Type B pancreatic cell (in vitro differentiated cells): ENCODE data around the gene LAMA5. TPM values are rescaled to one million over a fixed set of nuclear protein-coding genes. Genes with fewer than 3 reads are reported as not detected.

Experiments
- DNase-seq: peaks from one replicate; pipeline ENCODE4 v3.0.0; 2021; ENCODE audit warnings: mixed read lengths; ENCODE audit not compliant: unreplicated experiment; ENCODE audit errors: extremely low spot score
- H3K27ac Mint-ChIP-seq: 2 replicates; pipeline ENCODE4 v1.8.0; 2021; ENCODE audit warnings: mild to moderate bottlenecking, mixed read lengths
- H3K27me3 Mint-ChIP-seq: 2 replicates; pipeline ENCODE4 v1.8.0; 2021; ENCODE audit warnings: mixed read lengths
- H3K36me3 Mint-ChIP-seq: 2 replicates; pipeline ENCODE4 v1.8.0; 2021; ENCODE audit warnings: mixed read lengths
- H3K4me1 Mint-ChIP-seq: one replicate; pipeline ENCODE4 v1.8.0; 2021; ENCODE audit warnings: mixed read lengths; ENCODE audit not compliant: unreplicated experiment
- H3K4me3 Mint-ChIP-seq: 2 replicates; pipeline ENCODE4 v1.8.0; 2021; ENCODE audit warnings: mild to moderate bottlenecking, mixed read lengths
- H3K9me3 Mint-ChIP-seq: 2 replicates; pipeline ENCODE4 v1.8.0; 2021; ENCODE audit warnings: mixed read lengths
- CTCF ChIP-seq: fragments of 200-600 bp; sonication (generic); conservative IDR thresholded peaks from 2 replicates; pipeline ENCODE4 v1.5.0; 2021; ENCODE audit warnings: antibody characterized with exemption, mild to moderate bottlenecking
- total RNA-seq: library from RNA; stranded (reverse); gene quantifications from 2 replicates; pipeline ENCODE4 v1.2.1, GENCODE V29; 2021; ENCODE audit warnings: low replicate concordance

The LAMA5 gene
- total RNA-seq, 1 donor from 2014 or later = 246 TPM

GRCh38 chr20:62287129-62287528 lies 80.0 kb downstream of the LAMA5 start:
- DNase-seq = no peak
- no peak for TF ChIP-seq CTCF
- Mint-ChIP-seq H3K4me1 (no peaks in the 10 kb centered on the region), H3K27ac (no peak overlapping the region), H3K4me3 (no peak overlapping the region), H3K27me3 (no peaks in the 10 kb centered on the region), H3K9me3 (no peaks in the 10 kb centered on the region), H3K36me3 (peaks cover under 1% of the 10 kb centered on the region)

- Mint-ChIP-seq H3K4me3 (no peak overlapping the region), H3K9me3 (no peaks in the 10 kb centered on the region), H3K27ac (no peak overlapping the region), H3K27me3 (no peaks in the 10 kb centered on the region), H3K4me1 (no peaks in the 10 kb centered on the region), H3K36me3 (peaks cover 2% of the 10 kb centered on the region)
- DNase-seq = no peak
- TF ChIP-seq CTCF = no peak
These were observed 80.5 kb downstream of the LAMA5 start for GRCh38 chr20:62286493-62287064.

- no peaks in the 10 kb centered on the region for H3K4me1 Mint-ChIP-seq
- no peaks in the 10 kb centered on the region for H3K9me3 Mint-ChIP-seq
- no peak for DNase-seq
- H3K27ac Mint-ChIP-seq = no peak overlapping the region
- H3K27me3 Mint-ChIP-seq = no peaks in the 10 kb centered on the region
- no peak for TF ChIP-seq CTCF
- peaks cover 7% of the 10 kb centered on the region for H3K36me3 Mint-ChIP-seq
- no peak overlapping the region for H3K4me3 Mint-ChIP-seq
These were observed 81.4 kb downstream of the LAMA5 start for GRCh38 chr20:62285722-62286121.

GRCh38 chr20:62285151-62285550 lies 82.0 kb downstream of the LAMA5 start:
- TF ChIP-seq CTCF = no peak
- H3K36me3 Mint-ChIP-seq = peaks cover 7% of the 10 kb centered on the region
- H3K4me1 Mint-ChIP-seq = no peaks in the 10 kb centered on the region
- H3K27ac Mint-ChIP-seq = no peak overlapping the region
- H3K9me3 Mint-ChIP-seq = no peaks in the 10 kb centered on the region
- no peak overlapping the region for H3K4me3 Mint-ChIP-seq
- no peak for DNase-seq
- no peaks in the 10 kb centered on the region for H3K27me3 Mint-ChIP-seq

GRCh38 chr20:62284448-62284847 lies 82.7 kb downstream of the LAMA5 start:
- Mint-ChIP-seq H3K4me1 (no peaks in the 10 kb centered on the region), H3K27me3 (no peaks in the 10 kb centered on the region), H3K36me3 (peaks cover 7% of the 10 kb centered on the region), H3K9me3 (no peaks in the 10 kb centered on the region), H3K4me3 (no peak overlapping the region), H3K27ac (no peak overlapping the region)
- DNase-seq = no peak
- TF ChIP-seq CTCF = no peak
